ENCODE results near the gene SH3PXD2B. TPM values are rescaled to one million over a fixed set of nuclear protein-coding genes. Genes with fewer than 3 reads are reported as not detected.
"Not testable (repeated sequence)": the region's sequence is repeated elsewhere in the genome, so short reads cannot be mapped to it uniquely, and the experiment has no call there.

The SH3PXD2B gene
- polyA plus RNA-seq, 3 donors, result 5.7 to 23.6 (median 9.6) TPM

GRCh38 chr5:172413601-172414171 lies 40.6 kb downstream of the SH3PXD2B start:
- WGBS, 3 donors, result 47 to 69% (median 65%) methylated on average over 4 of the region's 4 CpGs
- peak overlapping the region; percentile 23 for H3K27ac ChIP-seq (ENCODE audit: low read depth, low read length)

- peak overlapping the region; percentile 23 for H3K27ac ChIP-seq (ENCODE audit: low read depth, low read length)
- WGBS, 3 donors, result 22 to 61% (median 35%) methylated on average over 13 of the region's 13 CpGs
Observed at GRCh38 chr5:172412724-172413286, 41.5 kb downstream of the SH3PXD2B start.

- WGBS, 3 donors, result 49 to 69% (median 54%) methylated on average over 7 of the region's 7 CpGs
- peak overlapping the region; percentile 15 for H3K27ac ChIP-seq (ENCODE audit: low read depth, low read length)
Observed at GRCh38 chr5:172411484-172412072, 42.7 kb downstream of the SH3PXD2B start.

GRCh38 chr5:172410662-172411483 lies 43.5 kb downstream of the SH3PXD2B start:
- 59 to 69% (median 65%) methylated on average over 5 of the region's 5 CpGs for WGBS, 3 donors
- H3K27ac ChIP-seq (ENCODE audit: low read depth, low read length), result peak overlapping the region; percentile 15

- WGBS, 3 donors, result 64 to 95% (median 70%) methylated on average over 4 of the region's 4 CpGs
- no peak overlapping the region for H3K27ac ChIP-seq (ENCODE audit: low read depth, low read length)
Observed at GRCh38 chr5:172410160-172410559, 44.2 kb downstream of the SH3PXD2B start.

- 94 to 97% (median 97%) methylated on average over 5 of the region's 5 CpGs for WGBS, 3 donors
- not testable (repeated sequence) for H3K27ac ChIP-seq (ENCODE audit: low read depth, low read length)
Observed at GRCh38 chr5:172409477-172409876, 44.8 kb downstream of the SH3PXD2B start.

- H3K27ac ChIP-seq (ENCODE audit: low read depth, low read length), result peak overlapping the region; percentile 51
Observed at GRCh38 chr5:172407822-172408221, 46.5 kb downstream of the SH3PXD2B start.

GRCh38 chr5:172407241-172407691 lies 47.1 kb downstream of the SH3PXD2B start:
- 46 to 66% (median 47%) methylated on average over 3 of the region's 3 CpGs for WGBS, 3 donors
- H3K27ac ChIP-seq (ENCODE audit: low read depth, low read length), result peak overlapping the region; percentile 51

More at GRCh38 chr5:172407822-172408221, 46.5 kb downstream of the SH3PXD2B start:
- 81 to 89% (median 82%) methylated on average over 9 of the region's 9 CpGs for WGBS, 3 donors

GRCh38 chr5:172405226-172406107 lies 48.9 kb downstream of the SH3PXD2B start:
- 59 to 80% (median 78%) methylated on average over 9 of the region's 9 CpGs for WGBS, 3 donors
- H3K27ac ChIP-seq (ENCODE audit: low read depth, low read length), result no peak overlapping the region

- WGBS, 3 donors, result 89 to 97% (median 93%) methylated on average over 4 of the region's 4 CpGs
- H3K27ac ChIP-seq (ENCODE audit: low read depth, low read length), result no peak overlapping the region
Observed at GRCh38 chr5:172404746-172405145, 49.6 kb downstream of the SH3PXD2B start.

- H3K27ac ChIP-seq (ENCODE audit: low read depth, low read length), result no peak overlapping the region
- WGBS, 3 donors, result 60 to 83% (median 63%) methylated on average over 7 of the region's 7 CpGs
Observed at GRCh38 chr5:172403817-172404216, 50.5 kb downstream of the SH3PXD2B start.

GRCh38 chr5:172403189-172403796 lies 51.0 kb downstream of the SH3PXD2B start:
- WGBS, 3 donors, result 42 to 59% (median 49%) methylated on average over 11 of the region's 11 CpGs
- no peak overlapping the region for H3K27ac ChIP-seq (ENCODE audit: low read depth, low read length)

GRCh38 chr5:172402531-172403188 lies 51.7 kb downstream of the SH3PXD2B start:
- H3K27ac ChIP-seq (ENCODE audit: low read depth, low read length), result peak overlapping the region; percentile 55
- WGBS, 3 donors, result 54 to 85% (median 65%) methylated on average over 13 of the region's 13 CpGs

GRCh38 chr5:172402031-172402430 lies 52.3 kb downstream of the SH3PXD2B start:
- WGBS, 3 donors, result 89 to 96% (median 92%) methylated on average over 6 of the region's 6 CpGs
- H3K27ac ChIP-seq (ENCODE audit: low read depth, low read length), result not testable (repeated sequence)

GRCh38 chr5:172399826-172400225 lies 54.5 kb downstream of the SH3PXD2B start:
- 83 to 91% (median 84%) methylated on average over 4 of the region's 4 CpGs for WGBS, 3 donors

GRCh38 chr5:172399336-172399735 lies 55.0 kb downstream of the SH3PXD2B start:
- H3K27ac ChIP-seq (ENCODE audit: low read depth, low read length), result no peak overlapping the region
- 75 to 89% (median 77%) methylated on average over 6 of the region's 6 CpGs for WGBS, 3 donors

More at GRCh38 chr5:172399826-172400225, 54.5 kb downstream of the SH3PXD2B start:
- no peak overlapping the region for H3K27ac ChIP-seq (ENCODE audit: low read depth, low read length)

- 82 to 90% (median 87%) methylated on average over 4 of the region's 4 CpGs for WGBS, 3 donors
- not testable (repeated sequence) for H3K27ac ChIP-seq (ENCODE audit: low read depth, low read length)
Observed at GRCh38 chr5:172398645-172399044, 55.7 kb downstream of the SH3PXD2B start.
